ENCODE results near the gene CHST15. TPM values are rescaled to one million over a fixed set of nuclear protein-coding genes. Genes with fewer than 3 reads are reported as not detected.

The CHST15 gene
- total and polyA plus RNA-seq, 2 of the 13 experiments (the other 11 are each of a cell fraction or from before 2014, with no cell fraction given): 1.4 to 94.7 TPM

DNA sequence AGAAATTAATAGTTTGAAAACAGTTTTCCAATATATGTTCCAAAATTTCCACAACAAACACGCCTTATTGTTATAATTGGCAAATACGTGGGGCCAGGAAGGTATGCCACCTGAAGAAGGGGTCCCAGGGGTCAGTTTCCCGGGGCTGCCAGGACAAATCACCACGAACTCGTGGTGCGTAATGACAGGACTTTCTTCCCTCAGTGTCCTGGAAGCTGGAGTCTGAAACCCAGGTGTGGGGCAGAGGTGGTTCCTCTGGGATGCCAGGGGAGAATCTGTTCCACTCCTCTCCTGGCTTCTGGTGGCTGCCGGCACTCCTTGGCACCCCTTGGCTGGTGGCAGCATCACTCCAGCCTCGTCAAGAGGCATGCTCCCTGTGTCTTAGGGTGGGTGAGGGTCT lies 56.7 kb downstream of the CHST15 start:
- TF ChIP-seq ZBTB49 (CRISPR knock-in tag; IDR thresholded peaks at IDR 0.05; ENCODE audit: borderline replicate concordance) (no peak), ZNF232 (CRISPR knock-in tag; IDR thresholded peaks at IDR 0.05; ENCODE audit: borderline replicate concordance) (no peak), ZSCAN30 (CRISPR knock-in tag; IDR thresholded peaks at IDR 0.05) (no peak), ZNF749 (CRISPR knock-in tag; IDR thresholded peaks at IDR 0.05; ENCODE audit: borderline replicate concordance) (no peak), ZNF839 (CRISPR knock-in tag; IDR thresholded peaks at IDR 0.05; ENCODE audit: borderline replicate concordance) (no peak), YY1 (IDR thresholded peaks at IDR 0.05; ENCODE audit: insufficient read depth, insufficient replicate concordance, low read depth, low read length) (no peak), ZNF431 (CRISPR knock-in tag; IDR thresholded peaks at IDR 0.05; ENCODE audit: borderline replicate concordance, low read depth) (no peak), WIZ (CRISPR knock-in tag; IDR thresholded peaks at IDR 0.05) (no peak), PAF1 (CRISPR knock-in tag; IDR thresholded peaks at IDR 0.05) (no peak), ZNF577 (CRISPR knock-in tag; IDR thresholded peaks at IDR 0.05; ENCODE audit: borderline replicate concordance, low read depth) (no peak), TOPORS (CRISPR knock-in tag; IDR thresholded peaks at IDR 0.05) (no peak), ZBTB1 (CRISPR knock-in tag; IDR thresholded peaks at IDR 0.05; ENCODE audit: borderline replicate concordance) (no peak), ZNF816 (CRISPR knock-in tag; IDR thresholded peaks at IDR 0.05; ENCODE audit: borderline replicate concordance) (no peak), CENPBD1 (CRISPR knock-in tag; IDR thresholded peaks at IDR 0.05; ENCODE audit: borderline replicate concordance, low read depth) (no peak), KAT8 (CRISPR knock-in tag; IDR thresholded peaks at IDR 0.05) (no peak)
- TF ChIP-seq, protein P1, sequence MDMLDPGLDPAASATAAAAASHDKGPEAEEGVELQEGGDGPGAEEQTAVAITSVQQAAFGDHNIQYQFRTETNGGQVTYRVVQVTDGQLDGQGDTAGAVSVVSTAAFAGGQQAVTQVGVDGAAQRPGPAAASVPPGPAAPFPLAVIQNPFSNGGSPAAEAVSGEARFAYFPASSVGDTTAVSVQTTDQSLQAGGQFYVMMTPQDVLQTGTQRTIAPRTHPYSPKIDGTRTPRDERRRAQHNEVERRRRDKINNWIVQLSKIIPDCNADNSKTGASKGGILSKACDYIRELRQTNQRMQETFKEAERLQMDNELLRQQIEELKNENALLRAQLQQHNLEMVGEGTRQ (IDR thresholded peaks at IDR 0.05; ENCODE audit: low read depth, low read length): no peak
- TF ChIP-seq, protein P1 (CRISPR knock-in tag; IDR thresholded peaks at IDR 0.05; ENCODE audit: borderline replicate concordance): no peak
- intact Hi-C loops (cut with micrococcal nuclease; ENCODE audit: unreplicated experiment): loop anchor here (2.0 kb wide), 1 partner anchor 56 kb away; the partner anchor contains the start of gene CHST15
- Histone ChIP-seq H3K4me1 (ENCODE audit: insufficient read depth, low read length) (peaks cover 67% of the 10 kb centered on the region), H3K79me2 (ENCODE audit: insufficient read depth, low read length) (no peaks in the 10 kb centered on the region), H3K4me2 (ENCODE audit: low read depth, low read length) (no peak overlapping the region), H3K36me3 (replicated peaks in 1 of 2; ENCODE audit: control insufficient read depth in 1 of 2, insufficient read depth in 2 of 2, low read length in 2 of 2) (peaks cover 33 to 70% of the 10 kb centered on the region in 2 experiments), H3K9me3 (ENCODE audit: low read length) (no peaks in the 10 kb centered on the region), H4K20me1 (ENCODE audit: insufficient read depth, low read length) (no peaks in the 10 kb centered on the region), H2AFZ (ENCODE audit: low read length) (no peak overlapping the region), H3K27me3 (ENCODE audit: control insufficient read depth in 1 of 2, insufficient read depth in 2 of 2, low read length in 2 of 2) (no peaks in the 10 kb centered on the region), H3K4me3 (replicated peaks in 1 of 3; ENCODE audit: insufficient read depth in 1 of 3, low read depth in 2 of 3, low read length in 3 of 3) (no peak overlapping the region), H3K27ac (ENCODE audit: extremely low read length, insufficient read depth, low read length) (no peak overlapping the region), H3K9ac (ENCODE audit: insufficient read depth, low read depth, low read length) (no peak overlapping the region)
- in situ Hi-C loops (cut with HindIII; ENCODE audit: extremely low pct_ligation_motif_present, low pct_unique_long_range_greater_than_20kb): no loop called here
- CTCF ChIA-PET (ENCODE audit: low intra/inter-chr PET ratio, low total read pairs): no interaction called here
- ATAC-seq (no peak), FAIRE-seq (no peak), DNase-seq (ENCODE audit: low spot score) (no peak)
- WGBS (ENCODE audit: low lambda C conversion rate): 100% methylated on average over 3 of the region's 8 CpGs
- no TSS peak for BruUV-seq (replicated peaks)
- POLR2A ChIA-PET: interaction anchor here (1.5 to 1.7 kb wide), 2 partner anchors 12 to 56 kb away, joined by 10 to 31 read pairs; partner anchors contain the start of gene CHST15

Measured in HepG2 (cell line).